ENCODE measurements around the gene GLTP. TPM values are rescaled to one million over a fixed set of nuclear protein-coding genes. Genes with fewer than 3 reads are reported as not detected.
"Not testable (repeated sequence)": the region's sequence is repeated elsewhere in the genome, so short reads cannot be mapped to it uniquely, and the experiment has no call there.

The GLTP gene
- total and polyA plus RNA-seq, 2 experiments from 2014 or later = 20.5 to 24.9 TPM

DNA sequence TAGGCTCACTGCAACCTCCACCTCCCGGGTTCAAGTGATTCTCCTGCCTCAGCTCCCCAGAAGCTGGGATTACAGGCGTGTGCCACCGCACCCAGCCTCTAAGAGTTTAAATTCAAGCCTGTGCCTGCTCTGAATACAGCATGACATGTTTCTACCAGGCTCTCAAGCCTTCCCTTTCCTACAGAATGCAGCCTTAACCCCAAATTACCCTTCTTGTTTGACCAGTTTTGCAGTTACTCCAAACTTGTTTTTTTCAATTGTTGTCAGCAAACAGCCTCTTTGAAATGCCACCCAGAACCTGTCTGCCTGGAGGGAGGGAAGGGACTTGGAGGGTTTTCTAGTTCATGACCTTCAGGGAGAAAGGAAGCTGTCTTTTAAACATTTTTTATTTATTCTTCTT lies 15.4 kb downstream of the GLTP start:
- TF ChIP-seq, protein P1, sequence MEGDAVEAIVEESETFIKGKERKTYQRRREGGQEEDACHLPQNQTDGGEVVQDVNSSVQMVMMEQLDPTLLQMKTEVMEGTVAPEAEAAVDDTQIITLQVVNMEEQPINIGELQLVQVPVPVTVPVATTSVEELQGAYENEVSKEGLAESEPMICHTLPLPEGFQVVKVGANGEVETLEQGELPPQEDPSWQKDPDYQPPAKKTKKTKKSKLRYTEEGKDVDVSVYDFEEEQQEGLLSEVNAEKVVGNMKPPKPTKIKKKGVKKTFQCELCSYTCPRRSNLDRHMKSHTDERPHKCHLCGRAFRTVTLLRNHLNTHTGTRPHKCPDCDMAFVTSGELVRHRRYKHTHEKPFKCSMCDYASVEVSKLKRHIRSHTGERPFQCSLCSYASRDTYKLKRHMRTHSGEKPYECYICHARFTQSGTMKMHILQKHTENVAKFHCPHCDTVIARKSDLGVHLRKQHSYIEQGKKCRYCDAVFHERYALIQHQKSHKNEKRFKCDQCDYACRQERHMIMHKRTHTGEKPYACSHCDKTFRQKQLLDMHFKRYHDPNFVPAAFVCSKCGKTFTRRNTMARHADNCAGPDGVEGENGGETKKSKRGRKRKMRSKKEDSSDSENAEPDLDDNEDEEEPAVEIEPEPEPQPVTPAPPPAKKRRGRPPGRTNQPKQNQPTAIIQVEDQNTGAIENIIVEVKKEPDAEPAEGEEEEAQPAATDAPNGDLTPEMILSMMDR (IDR thresholded peaks at IDR 0.05; ENCODE audit: low read depth, low read length) = no peak
- Histone ChIP-seq H3K27me3 (no peaks in the 10 kb centered on the region), H3K9me3 (ENCODE audit: low read depth) (no peaks in the 10 kb centered on the region), H3K27ac (no peak overlapping the region), H3K4me1 (ENCODE audit: low read depth) (no peaks in the 10 kb centered on the region), H3K4me3 (no peak overlapping the region), H3K36me3 (no peaks in the 10 kb centered on the region)
- DNase-seq (ENCODE audit: low read depth in 1 of 2, low spot score in 1 of 2) = no peak

DNA sequence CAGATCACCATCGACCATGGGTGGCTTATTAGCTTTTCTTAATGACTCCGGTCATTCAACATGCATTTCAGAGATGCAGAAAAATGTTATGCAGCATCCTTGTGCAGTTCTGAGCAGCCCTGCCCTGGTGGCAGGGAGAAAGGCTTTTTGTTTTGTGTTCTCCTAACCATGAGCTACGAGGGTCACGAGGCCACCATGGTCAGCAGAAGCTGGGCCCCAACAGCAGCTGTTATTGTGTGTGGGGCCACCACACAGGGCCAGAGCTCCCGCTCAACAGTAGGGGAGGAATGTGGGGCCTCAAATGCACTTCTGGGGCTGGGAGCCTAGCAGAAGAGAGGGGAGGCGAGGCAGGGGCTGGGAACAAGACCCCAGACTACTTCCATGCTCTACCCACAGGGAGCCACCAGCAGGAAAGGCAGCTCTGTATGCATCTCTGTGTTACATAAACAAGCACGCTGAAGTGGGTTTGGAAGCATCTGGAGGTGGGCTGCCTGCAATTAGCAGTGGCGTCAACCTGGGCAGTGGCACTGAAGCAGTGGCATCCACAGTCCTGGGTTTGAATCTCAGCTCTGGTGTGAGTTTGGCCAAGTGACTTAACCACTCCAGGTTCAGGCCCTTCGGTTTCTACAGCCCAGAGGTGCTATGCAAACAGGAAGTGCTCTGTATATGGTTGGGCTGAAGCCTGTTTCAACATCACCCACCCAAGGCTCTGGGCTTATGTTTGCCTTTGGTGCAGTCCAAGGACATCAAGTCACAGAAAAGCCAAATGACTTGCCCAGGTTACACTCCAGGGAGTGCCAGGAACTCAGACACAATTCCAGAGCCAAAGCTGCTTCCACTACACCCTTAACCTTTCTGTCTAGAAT lies 16.3 kb downstream of the GLTP start:
- DNase-seq (ENCODE audit: low read depth in 1 of 2, low spot score in 1 of 2) = peak in 1 of 2 donors; percentile 62

DNA sequence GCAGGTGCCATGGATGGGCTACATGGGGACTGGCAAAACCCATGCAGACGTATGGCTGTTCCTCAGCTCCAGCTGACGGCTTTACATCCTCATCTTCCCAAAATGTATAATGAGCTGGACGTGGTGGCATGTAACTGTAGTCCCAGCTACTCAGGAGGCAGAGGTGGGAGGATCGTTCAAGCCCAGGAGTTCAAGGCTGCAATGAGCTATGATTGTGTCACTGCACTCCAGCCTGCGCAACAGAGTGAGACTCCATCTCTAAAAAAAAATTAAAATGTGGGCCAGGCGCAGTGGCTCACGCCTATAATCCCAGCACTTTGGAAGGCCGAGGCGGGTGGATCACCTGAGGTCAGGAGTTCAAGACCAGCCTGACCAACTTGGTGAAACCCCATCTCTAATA lies 17.9 kb downstream of the GLTP start:
- not testable (repeated sequence) for H3K27me3 ChIP-seq

More for the DNA sequence above, 16.3 kb downstream of the GLTP start:
- no peaks in the 10 kb centered on the region for H3K4me1 ChIP-seq (ENCODE audit: low read depth)
- H3K4me3 ChIP-seq = no peak overlapping the region
- H3K9me3 ChIP-seq (ENCODE audit: low read depth) = no peaks in the 10 kb centered on the region
- no peaks in the 10 kb centered on the region for H3K36me3 ChIP-seq
- H3K27me3 ChIP-seq = no peaks in the 10 kb centered on the region
- TF ChIP-seq, protein P1 (IDR thresholded peaks at IDR 0.05; ENCODE audit: low read depth, low read length) = no peak
- no peak overlapping the region for H3K27ac ChIP-seq

DNA sequence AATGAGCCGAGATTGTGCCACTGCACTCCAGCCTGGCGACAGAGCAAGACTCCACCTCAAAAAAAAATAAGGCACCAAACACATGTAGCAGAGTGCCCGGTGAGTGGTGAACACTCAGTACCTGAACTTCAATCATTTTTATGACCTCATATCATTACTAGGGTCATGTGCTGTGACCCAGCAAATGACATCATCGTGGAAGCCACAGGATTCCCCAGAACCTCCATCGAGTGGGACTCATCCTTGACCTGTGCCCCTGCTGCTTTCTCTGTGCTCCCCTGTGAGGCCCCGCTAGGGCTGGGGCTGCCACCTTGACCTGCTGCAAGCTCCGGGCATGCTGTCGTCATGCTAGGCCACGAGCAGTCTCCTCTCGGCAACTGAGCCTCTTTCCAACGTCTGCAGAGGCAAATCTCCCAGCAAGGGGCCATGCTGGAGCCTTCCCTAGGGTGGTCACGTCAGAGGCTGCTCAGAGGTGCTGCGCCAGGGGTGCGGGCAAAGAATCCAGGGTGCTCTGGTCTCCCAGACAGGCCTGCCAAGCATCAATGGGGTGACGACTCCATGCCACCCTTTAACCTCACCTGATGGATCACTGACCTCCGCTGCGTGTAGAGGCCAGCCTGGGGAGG lies 18.5 kb downstream of the GLTP start:
- Histone ChIP-seq H3K36me3 (peaks cover 4% of the 10 kb centered on the region), H3K9me3 (ENCODE audit: low read depth) (no peaks in the 10 kb centered on the region), H3K27me3 (no peaks in the 10 kb centered on the region), H3K4me1 (ENCODE audit: low read depth) (no peaks in the 10 kb centered on the region), H3K4me3 (no peak overlapping the region), H3K27ac (no peak overlapping the region)
- DNase-seq (ENCODE audit: low read depth in 1 of 2, low spot score in 1 of 2) = no peak
- TF ChIP-seq, protein P1 (IDR thresholded peaks at IDR 0.05; ENCODE audit: low read depth, low read length) = no peak

More for the DNA sequence above, 17.9 kb downstream of the GLTP start:
- not testable (repeated sequence) for H3K36me3 ChIP-seq; H3K9me3 ChIP-seq (ENCODE audit: low read depth); H3K27ac ChIP-seq; H3K4me3 ChIP-seq; H3K4me1 ChIP-seq (ENCODE audit: low read depth); DNase-seq (ENCODE audit: low read depth in 1 of 2, low spot score in 1 of 2)

DNA sequence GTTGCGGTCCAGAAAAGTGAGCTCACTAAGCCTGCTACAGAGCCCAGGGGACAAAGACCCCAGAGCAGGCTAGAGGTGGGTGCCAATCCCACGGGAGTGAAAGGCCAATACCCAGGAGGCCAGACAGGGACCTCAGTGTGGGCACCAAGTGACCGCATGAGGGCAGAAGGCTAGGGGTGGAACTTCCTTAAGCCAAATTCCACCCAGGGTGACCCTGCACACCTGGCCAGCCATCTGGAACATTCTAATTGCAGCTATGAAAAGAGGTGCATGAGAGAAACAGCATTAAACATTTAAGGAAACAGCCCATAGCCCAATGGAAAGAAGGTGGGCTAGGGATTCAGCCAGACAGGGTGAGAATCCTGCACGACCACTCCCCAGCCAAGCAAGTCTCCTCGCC lies 19.4 kb downstream of the GLTP start:
- Histone ChIP-seq H3K27me3 (no peaks in the 10 kb centered on the region), H3K36me3 (peaks cover 4% of the 10 kb centered on the region), H3K9me3 (ENCODE audit: low read depth) (no peaks in the 10 kb centered on the region), H3K4me1 (ENCODE audit: low read depth) (no peaks in the 10 kb centered on the region), H3K4me3 (no peak overlapping the region), H3K27ac (no peak overlapping the region)
- DNase-seq (ENCODE audit: low read depth in 1 of 2, low spot score in 1 of 2) = no peak
- TF ChIP-seq, protein P1 (IDR thresholded peaks at IDR 0.05; ENCODE audit: low read depth, low read length) = no peak

DNA sequence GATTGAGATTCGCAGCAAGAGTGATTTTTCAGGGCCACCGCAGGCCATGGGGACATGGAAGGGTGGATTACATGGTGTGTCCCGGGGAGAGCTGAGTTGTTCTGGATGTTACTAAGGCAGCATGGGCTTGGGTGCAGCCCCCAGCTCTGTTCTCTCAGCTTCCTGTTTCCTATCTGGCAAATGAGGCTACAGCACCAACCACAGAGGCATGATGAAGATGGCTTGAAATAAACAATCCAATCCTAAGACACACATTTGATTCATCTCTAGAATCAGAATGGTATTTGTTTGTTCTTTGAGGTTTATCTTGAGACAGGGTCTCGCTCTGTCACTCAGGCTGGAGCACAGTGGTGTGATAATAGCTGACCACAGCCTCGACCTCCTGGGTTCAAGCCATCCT lies 21.6 kb downstream of the GLTP start:
- no peak overlapping the region for H3K27ac ChIP-seq
- H3K4me3 ChIP-seq = no peak overlapping the region
- no peaks in the 10 kb centered on the region for H3K4me1 ChIP-seq (ENCODE audit: low read depth)
- no peak for DNase-seq (ENCODE audit: low read depth in 1 of 2, low spot score in 1 of 2)
- no peaks in the 10 kb centered on the region for H3K9me3 ChIP-seq (ENCODE audit: low read depth)
- H3K27me3 ChIP-seq = no peaks in the 10 kb centered on the region
- peaks cover 4% of the 10 kb centered on the region for H3K36me3 ChIP-seq
- TF ChIP-seq, protein P1 (IDR thresholded peaks at IDR 0.05; ENCODE audit: low read depth, low read length) = no peak
